Breast epithelium (tissue), 3 donors: ENCODE measurements around the gene DARS2.

Experiments used
- POLR2A ChIP-seq: fragments of 450-650 bp; IDR thresholded peaks from one replicate; pipeline ENCODE4 v1.6.1; 2016; ENCODE audit warnings: antibody characterized with exemption, mild to moderate bottlenecking, moderate library complexity
- TF ChIP-seq, protein P1 (sequence below), 3 donors: fragments of 450-650 bp; IDR thresholded peaks; one replicate each; pipeline ENCODE4 v1.5.1; 2016 to 2017; ENCODE audit warnings: antibody characterized with exemption in 3 of 3, mild to moderate bottlenecking in 3 of 3, moderate library complexity in 3 of 3

- no peak for TF ChIP-seq POLR2A
- TF ChIP-seq, protein P1, sequence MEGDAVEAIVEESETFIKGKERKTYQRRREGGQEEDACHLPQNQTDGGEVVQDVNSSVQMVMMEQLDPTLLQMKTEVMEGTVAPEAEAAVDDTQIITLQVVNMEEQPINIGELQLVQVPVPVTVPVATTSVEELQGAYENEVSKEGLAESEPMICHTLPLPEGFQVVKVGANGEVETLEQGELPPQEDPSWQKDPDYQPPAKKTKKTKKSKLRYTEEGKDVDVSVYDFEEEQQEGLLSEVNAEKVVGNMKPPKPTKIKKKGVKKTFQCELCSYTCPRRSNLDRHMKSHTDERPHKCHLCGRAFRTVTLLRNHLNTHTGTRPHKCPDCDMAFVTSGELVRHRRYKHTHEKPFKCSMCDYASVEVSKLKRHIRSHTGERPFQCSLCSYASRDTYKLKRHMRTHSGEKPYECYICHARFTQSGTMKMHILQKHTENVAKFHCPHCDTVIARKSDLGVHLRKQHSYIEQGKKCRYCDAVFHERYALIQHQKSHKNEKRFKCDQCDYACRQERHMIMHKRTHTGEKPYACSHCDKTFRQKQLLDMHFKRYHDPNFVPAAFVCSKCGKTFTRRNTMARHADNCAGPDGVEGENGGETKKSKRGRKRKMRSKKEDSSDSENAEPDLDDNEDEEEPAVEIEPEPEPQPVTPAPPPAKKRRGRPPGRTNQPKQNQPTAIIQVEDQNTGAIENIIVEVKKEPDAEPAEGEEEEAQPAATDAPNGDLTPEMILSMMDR (IDR thresholded peaks at IDR 0.05) = no peak
These were observed 79.5 kb downstream of the DARS2 start for GRCh38 chr1:173903827-173904531.
